ENCODE measurements around the gene ZC3H12D. TPM values are rescaled to one million over a fixed set of nuclear protein-coding genes. Genes with fewer than 3 reads are reported as not detected.

The ZC3H12D gene
- total and polyA plus RNA-seq, 2 of the 8 experiments (the other 6 are each of a cell fraction or from before 2014, with no cell fraction given) = 0.05 to 0.07 TPM

- Histone ChIP-seq H4K91ac (replicated peaks; ENCODE audit: insufficient read length, low read length) (no peak overlapping the region), H3K14ac (ENCODE audit: insufficient read length) (no peak overlapping the region), H3K9ac (replicated peaks in 1 of 4; ENCODE audit: extremely low read depth in 1 of 4, low read depth in 3 of 4, low read length in 3 of 4) (no peak overlapping the region), H4K8ac (ENCODE audit: extremely low read depth, insufficient read depth, low read length) (no peak overlapping the region), H3K4ac (replicated peaks; ENCODE audit: insufficient read length, low read depth, low read length) (no peak overlapping the region), H2BK12ac (ENCODE audit: low read depth, low read length) (no peak overlapping the region), H3K27me3 (replicated peaks in 1 of 4; ENCODE audit: control insufficient read depth in 3 of 4, extremely low read depth in 1 of 4, insufficient read depth in 3 of 4, low read length in 3 of 4) (peaks cover 3 to 9% (median 9%) of the 10 kb centered on the region in 4 experiments), H3K79me1 (ENCODE audit: low read depth, low read length) (no peaks in the 10 kb centered on the region), H3K4me2 (ENCODE audit: insufficient read depth in 1 of 2, low read depth in 2 of 2, low read length in 2 of 2) (no peak overlapping the region), H2BK120ac (replicated peaks; ENCODE audit: low read depth, low read length) (no peak overlapping the region), H3K23ac (ENCODE audit: insufficient read length) (no peak overlapping the region), H4K20me1 (replicated peaks in 1 of 2; ENCODE audit: control insufficient read depth in 1 of 2, insufficient read depth in 2 of 2, low read length in 2 of 2) (no peaks in the 10 kb centered on the region), H3K4me3 (ENCODE audit: extremely low read depth in 1 of 4, insufficient read depth in 2 of 4, low read depth in 3 of 4, low read length in 4 of 4) (no peak overlapping the region), H3K27ac (ENCODE audit: low read depth, low read length) (no peak overlapping the region), H3K36me3 (ENCODE audit: control insufficient read depth in 2 of 4, insufficient read depth in 4 of 4, low read length in 3 of 4) (no peaks in the 10 kb centered on the region), H2AK5ac (ENCODE audit: low read depth, low read length) (no peak overlapping the region), H3K18ac (ENCODE audit: extremely low read depth, low read length) (no peak overlapping the region), H2BK20ac (ENCODE audit: low read length) (no peak overlapping the region), H2BK5ac (ENCODE audit: low read depth, low read length) (no peak overlapping the region), H2BK15ac (ENCODE audit: low read length) (no peak overlapping the region), H3K56ac (replicated peaks; ENCODE audit: insufficient read length, low read depth, low read length) (no peak overlapping the region), H4K5ac (ENCODE audit: insufficient read length, low read depth, low read length) (no peak overlapping the region), H2AFZ (ENCODE audit: low read length) (no peak overlapping the region), H3K23me2 (ENCODE audit: low read depth, low read length) (peaks cover 2% of the 10 kb centered on the region; the same call in 1 of the 2 replicates), H3K4me1 (replicated peaks in 1 of 4; ENCODE audit: control insufficient read depth in 3 of 4, insufficient read depth in 4 of 4, low read length in 3 of 4) (peaks cover 0 to under 1% (median 0%) of the 10 kb centered on the region in 4 experiments; a peak in 2 of 7 replicates), H3K79me2 (ENCODE audit: control insufficient read depth in 1 of 2, insufficient read depth in 2 of 2, low read length in 2 of 2) (no peaks in the 10 kb centered on the region), H3K9me3 (ENCODE audit: insufficient read depth in 2 of 2, low read depth in 1 of 2, low read length in 1 of 2) (no peaks in the 10 kb centered on the region; a peak in 2 of 4 replicates)
- 79% methylated on average over 7 of the region's 7 CpGs; no CpG with 5 or more reads in 1 of the 2 experiments for WGBS, 2 experiments (ENCODE audit: extremely low coverage in 1 of 2, insufficient coverage in 1 of 2, insufficient read length in 1 of 2, insufficient replicate concordance in 2 of 2, low coverage in 1 of 2, low lambda C conversion rate in 2 of 2, missing lambda C conversion rate in 1 of 2)
- TF ChIP-seq, protein P1, sequence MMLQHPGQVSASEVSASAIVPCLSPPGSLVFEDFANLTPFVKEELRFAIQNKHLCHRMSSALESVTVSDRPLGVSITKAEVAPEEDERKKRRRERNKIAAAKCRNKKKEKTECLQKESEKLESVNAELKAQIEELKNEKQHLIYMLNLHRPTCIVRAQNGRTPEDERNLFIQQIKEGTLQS (IDR thresholded peaks at IDR 0.05; ENCODE audit: insufficient read depth, low read depth, low read length) = no peak
- no peak for TF ChIP-seq HDAC2 (IDR thresholded peaks at IDR 0.05; ENCODE audit: borderline replicate concordance in 1 of 2, low read depth in 2 of 2, low read length in 2 of 2)
- no peak for TF ChIP-seq CHD2 (IDR thresholded peaks at IDR 0.05; ENCODE audit: low read length)
- TF ChIP-seq, protein P2, sequence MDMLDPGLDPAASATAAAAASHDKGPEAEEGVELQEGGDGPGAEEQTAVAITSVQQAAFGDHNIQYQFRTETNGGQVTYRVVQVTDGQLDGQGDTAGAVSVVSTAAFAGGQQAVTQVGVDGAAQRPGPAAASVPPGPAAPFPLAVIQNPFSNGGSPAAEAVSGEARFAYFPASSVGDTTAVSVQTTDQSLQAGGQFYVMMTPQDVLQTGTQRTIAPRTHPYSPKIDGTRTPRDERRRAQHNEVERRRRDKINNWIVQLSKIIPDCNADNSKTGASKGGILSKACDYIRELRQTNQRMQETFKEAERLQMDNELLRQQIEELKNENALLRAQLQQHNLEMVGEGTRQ (IDR thresholded peaks at IDR 0.05; ENCODE audit: low read length) = peak; percentile 22; the same call in 1 of the 2 replicates
- FAIRE-seq = no peak
- CTCF ChIA-PET (ENCODE audit: partially characterized antibody) = interaction anchor here (0.6 to 3.1 kb wide), 5 partner anchors 13 to 411 kb away, joined by 3 to 16 read pairs (median 6); no protein-coding TSS in a partner anchor
- POLR2A ChIA-PET (ENCODE audit: partially characterized antibody) = no interaction called here
- DNase-seq (ENCODE audit: low read depth in 1 of 2, low spot score in 2 of 2) = no peak
Observed at GRCh38 chr6:149445573-149445972, 39.2 kb downstream of the ZC3H12D start.
